Hematopoietic multipotent progenitor cell treated with erythropoietin and hydrocortisone succinate and interleukin-3 and kit ligand, for 15 days (in vitro differentiated cells): Measurements from ENCODE around the gene ALDH1A1.

Experiments
- DNase-seq: peaks from one replicate; pipeline ENCODE4 v3.0.0-alpha.2; 2015; ENCODE audit warnings: low spot score

ALDH1A1 gene

DNA sequence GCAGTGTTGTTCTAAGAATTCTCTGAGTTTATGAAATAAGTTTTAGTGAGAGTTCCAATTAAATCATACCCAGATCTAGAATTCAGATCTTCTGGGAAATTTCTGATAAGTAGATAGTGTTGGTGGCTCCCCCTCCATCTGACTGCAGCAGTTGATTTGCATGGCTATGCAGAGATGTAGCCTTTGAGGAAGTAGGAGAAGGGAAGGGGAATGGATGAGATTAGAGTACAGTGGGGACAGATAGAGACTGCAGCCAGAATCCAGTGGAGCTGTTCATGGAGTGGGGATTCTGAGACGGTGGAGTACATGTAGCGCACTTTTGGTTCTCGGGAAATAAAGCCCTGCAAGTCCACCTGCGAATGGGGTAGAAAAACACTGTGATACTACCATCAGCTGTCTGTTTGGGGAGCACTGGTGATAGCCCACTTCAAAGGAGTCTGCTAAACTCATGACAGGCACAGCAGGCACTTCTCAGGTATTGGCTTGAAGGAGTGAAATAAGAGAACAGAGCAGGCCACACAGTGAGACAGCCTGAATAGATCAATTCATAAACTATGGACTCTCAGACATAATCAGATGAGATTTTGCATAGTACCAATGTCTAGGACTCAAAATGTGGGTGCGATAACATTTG, 96.8 kb downstream of the ALDH1A1 start:
- DNase-seq, result no peak

DNA sequence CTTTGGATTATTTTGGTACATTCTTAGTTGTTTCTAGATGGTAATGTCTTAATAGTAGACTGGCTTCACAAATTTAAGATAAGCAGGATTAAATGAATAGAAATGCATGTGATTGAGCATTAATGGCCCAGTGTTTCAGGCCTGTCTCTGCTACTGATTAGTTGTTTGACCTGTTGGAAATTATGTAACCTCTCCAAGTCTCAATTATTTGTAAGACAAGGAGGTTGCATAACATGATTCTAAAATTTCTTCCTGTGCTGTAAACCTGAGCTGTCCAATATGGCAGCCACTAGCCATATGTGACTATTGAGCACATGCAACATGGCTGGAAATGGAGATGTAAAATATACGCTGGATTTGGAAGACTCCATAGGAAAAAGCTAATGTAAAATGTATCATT, 97.5 kb downstream of the ALDH1A1 start:
- DNase-seq, result no peak
